HG03520 (cell line): ENCODE data around the gene ARF5.
A peak's percentile ranks its signal among the peaks of the same experiment; 100 is the strongest.
"Not testable (repeated sequence)": the region's sequence is repeated elsewhere in the genome, so short reads cannot be mapped to it uniquely, and the experiment has no call there.

ENCODE experiments used
- ATAC-seq: cut with Tn5 transposase; IDR thresholded peaks from one replicate; pipeline ENCODE4 v1.9.1; 2021; ENCODE audit warnings: mild to moderate bottlenecking, moderate library complexity; ENCODE audit not compliant: unreplicated experiment

ARF5 gene

DNA sequence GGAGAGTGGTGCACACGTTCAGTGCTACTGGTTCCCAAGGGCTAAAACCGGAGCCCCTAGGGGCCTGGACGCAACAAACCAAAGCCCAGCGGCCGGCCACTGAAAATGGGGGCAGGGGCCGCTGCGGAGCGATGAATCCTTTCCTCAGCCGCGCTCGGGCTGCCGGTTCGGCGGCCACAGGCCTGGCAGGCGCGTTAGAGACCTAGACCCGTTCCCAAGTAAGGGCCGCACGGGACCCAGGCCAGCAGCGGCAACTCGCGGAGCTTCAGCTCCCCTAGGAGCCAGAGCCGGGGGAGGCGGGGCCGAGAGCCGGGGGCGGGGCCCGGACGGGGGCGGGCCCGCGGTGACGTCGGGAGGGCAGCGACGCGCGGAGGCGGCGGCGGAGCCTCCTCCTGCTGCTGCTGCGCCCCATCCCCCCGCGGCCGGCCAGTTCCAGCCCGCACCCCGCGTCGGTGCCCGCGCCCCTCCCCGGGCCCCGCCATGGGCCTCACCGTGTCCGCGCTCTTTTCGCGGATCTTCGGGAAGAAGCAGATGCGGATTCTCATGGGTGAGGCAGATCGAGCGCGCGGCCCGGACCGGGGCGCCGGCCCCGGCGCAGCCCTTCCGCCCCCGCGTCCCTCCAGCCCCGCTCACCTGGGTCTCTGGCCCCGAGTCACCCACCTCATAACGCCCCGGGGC lies at the start of gene ARF5:
Gene ARF5, plus strand, starts transcription at position 393 of the 678 bp plus-strand sequence. Its CDS starts 88 bp downstream, at position 481.
- ATAC-seq: peak; percentile 63

DNA sequence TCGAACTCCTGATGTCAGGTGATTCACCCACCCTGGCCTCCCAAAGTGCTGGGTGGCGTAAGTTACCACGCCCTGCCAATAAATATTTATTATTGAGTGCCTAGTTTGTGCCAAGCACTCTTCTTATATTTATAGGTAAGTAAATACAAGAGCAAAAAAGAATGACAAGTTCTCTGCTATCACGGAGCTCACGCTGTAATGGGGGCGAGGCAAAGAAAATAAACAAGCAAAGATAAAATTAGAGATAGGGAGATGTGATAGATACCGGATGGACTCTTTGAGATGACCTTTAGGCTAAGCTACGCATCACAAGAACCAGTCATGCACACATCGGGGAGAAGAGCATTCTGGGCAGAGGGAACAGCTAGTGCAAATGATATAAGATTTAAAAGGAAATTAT lies 49.1 kb upstream of the ARF5 start:
- no peak for ATAC-seq

GRCh38 chr7:127540461-127540860 lies 47.8 kb upstream of the ARF5 start:
- ATAC-seq: not testable (repeated sequence)

- ATAC-seq: no peak
Observed at GRCh38 chr7:127541548-127541947, 46.7 kb upstream of the ARF5 start.

GRCh38 chr7:127546313-127546712 lies 41.9 kb upstream of the ARF5 start:
- ATAC-seq: no peak

GRCh38 chr7:127550247-127550646 lies 38.0 kb upstream of the ARF5 start:
- no peak for ATAC-seq

DNA sequence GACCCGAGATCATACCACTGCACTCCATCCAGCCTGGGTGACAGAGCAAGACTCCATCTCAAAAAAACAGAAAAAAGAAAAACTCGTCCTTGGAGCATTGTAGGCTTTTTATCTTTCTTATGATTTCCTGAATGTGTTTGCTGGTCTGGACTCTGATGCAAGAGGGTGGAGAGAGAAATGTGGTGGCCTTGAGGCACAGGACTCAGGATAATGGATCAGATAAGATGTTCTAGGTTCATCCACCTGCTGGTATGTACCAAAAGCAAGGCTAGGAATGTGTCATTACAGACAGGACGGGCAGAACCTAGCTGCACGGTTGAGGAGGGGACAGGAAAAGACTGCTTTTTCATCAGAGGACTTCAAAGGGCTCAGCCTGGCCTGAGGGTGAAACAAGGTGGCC lies 36.3 kb upstream of the ARF5 start:
- ATAC-seq: no peak

DNA sequence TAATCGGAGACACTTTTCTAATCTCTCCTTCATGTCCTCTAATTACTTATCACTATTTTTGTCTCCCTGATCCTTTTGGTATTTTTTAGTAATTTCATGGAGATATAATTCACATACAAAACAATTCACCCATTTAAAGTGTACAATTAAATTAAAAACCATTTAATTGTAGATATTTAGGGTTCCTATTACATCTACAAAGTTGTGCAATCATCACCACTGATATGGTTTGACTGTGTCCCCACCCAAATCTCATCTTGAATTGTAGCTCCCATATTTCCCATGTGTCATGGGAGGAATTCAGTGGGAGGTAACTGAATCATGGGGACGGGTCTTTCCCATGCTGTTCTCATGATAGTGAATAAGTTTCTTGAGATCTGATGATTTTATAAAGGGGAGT lies 31.8 kb upstream of the ARF5 start:
- no peak for ATAC-seq

- no peak for ATAC-seq
Observed at GRCh38 chr7:127557803-127558202, 30.4 kb upstream of the ARF5 start.

GRCh38 chr7:127566242-127566641 lies 22.0 kb upstream of the ARF5 start:
- no peak for ATAC-seq

- not testable (repeated sequence) for ATAC-seq
Observed at GRCh38 chr7:127568034-127568433, 20.2 kb upstream of the ARF5 start.

DNA sequence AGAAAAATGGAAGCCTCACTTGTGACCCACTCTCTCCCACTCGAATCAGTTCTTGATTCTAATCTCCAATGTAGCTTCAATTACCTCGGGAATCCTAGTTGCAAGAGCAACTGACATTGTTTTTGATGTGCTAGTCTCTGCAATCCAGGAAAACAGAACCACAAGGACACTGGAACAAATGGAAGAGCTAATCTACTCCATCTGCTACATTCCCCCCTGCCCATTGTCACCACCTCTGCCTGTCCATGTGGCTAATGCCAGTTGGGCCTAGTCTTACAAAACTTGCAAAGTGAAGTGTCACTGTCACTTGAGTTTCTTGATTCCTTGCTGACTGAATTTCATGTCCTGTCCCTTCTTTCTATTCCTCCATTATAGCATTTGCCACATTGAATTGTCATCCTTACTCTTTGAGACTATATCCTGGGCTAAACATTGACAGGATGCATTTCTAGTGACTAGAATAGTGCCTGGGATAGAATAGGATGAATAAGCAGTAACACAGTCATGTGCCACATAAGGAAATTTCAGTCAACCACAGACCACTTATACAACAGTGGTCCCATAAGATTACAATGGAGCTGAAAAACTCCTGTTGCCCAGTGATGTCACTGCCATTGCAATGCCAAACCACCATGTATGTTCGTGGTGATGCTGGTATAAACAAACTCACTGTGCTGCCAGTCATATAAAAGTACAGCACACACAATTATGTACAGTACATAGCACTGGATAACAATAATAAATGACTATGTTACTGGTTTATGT lies 16.3 kb upstream of the ARF5 start:
- no peak for ATAC-seq

DNA sequence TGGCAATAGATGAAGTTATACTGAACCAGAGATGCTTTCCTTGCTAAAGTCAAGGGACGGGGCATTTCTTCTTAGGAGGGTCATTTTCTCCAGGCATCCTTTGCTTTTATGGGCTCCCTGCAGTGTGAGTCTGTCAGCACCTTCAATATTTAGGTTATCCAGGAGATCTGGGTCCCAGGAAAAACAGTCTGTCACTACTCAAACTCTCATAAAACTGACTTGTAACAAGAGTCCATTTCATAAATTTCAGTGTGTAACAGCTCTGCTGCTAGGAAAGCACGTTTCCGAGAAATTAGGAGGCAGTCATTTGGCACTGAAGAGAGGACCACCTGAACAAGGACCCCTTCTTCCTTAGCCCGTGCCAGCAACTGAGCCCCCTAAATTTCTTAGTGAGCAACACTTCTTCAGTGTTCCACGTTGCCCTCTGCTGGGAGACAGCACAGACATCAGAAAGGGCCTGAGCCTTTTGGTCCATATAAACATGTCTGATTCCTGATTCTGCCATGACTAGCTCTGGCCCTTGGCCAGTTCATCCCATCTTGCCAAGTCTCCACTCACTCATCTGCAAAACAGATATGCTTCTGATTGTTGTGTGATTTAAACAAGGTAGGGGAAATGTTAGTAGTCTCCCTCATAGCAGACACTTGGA lies 10.1 kb upstream of the ARF5 start:
- ATAC-seq: no peak

- ATAC-seq: no peak
Observed at GRCh38 chr7:127578711-127579275, 9.4 kb upstream of the ARF5 start.

GRCh38 chr7:127580612-127581011 lies 7.6 kb upstream of the ARF5 start:
- no peak for ATAC-seq

GRCh38 chr7:127581716-127582115 lies 6.5 kb upstream of the ARF5 start:
- ATAC-seq: no peak

DNA sequence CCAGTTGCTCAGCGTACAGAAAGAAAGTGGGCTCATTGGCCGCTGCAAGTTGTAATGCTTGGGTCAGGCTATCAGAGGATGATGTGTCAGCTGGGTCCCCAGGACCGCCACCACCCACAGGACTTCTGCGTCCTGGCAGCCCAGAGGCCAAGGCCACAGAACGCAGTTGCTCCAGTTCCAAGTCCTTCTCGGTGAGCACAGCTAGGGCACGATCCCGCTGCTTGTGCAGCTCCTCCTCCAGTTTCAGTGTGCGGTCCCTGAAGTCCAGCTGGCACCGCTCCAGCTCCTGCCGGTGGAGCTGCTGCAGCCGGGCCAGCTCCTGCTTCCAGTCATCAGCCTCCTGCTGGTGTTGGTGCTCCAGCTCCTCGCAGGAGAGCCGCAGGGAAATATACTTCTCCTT lies 5.8 kb upstream of the ARF5 start:
- ATAC-seq: no peak

DNA sequence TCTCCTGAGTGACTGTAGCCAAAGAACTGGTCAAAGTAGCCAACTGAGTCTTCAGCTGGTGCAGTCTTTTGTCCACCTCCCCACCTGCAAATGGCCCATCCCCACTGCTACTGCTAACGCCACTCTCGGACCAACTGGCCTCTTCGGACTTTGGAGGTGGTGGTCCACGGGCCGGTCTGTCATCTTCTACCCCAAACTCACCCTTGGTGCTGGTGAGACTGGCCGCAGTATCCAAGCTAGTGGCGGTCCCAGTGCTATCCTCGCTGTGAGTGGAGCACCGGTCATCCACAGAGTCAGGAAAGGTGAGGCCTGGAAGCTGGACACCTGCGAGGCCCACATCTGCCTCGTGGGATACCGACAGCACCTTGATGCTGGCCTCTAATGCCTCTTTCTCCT lies 3.6 kb upstream of the ARF5 start:
- ATAC-seq: no peak

DNA sequence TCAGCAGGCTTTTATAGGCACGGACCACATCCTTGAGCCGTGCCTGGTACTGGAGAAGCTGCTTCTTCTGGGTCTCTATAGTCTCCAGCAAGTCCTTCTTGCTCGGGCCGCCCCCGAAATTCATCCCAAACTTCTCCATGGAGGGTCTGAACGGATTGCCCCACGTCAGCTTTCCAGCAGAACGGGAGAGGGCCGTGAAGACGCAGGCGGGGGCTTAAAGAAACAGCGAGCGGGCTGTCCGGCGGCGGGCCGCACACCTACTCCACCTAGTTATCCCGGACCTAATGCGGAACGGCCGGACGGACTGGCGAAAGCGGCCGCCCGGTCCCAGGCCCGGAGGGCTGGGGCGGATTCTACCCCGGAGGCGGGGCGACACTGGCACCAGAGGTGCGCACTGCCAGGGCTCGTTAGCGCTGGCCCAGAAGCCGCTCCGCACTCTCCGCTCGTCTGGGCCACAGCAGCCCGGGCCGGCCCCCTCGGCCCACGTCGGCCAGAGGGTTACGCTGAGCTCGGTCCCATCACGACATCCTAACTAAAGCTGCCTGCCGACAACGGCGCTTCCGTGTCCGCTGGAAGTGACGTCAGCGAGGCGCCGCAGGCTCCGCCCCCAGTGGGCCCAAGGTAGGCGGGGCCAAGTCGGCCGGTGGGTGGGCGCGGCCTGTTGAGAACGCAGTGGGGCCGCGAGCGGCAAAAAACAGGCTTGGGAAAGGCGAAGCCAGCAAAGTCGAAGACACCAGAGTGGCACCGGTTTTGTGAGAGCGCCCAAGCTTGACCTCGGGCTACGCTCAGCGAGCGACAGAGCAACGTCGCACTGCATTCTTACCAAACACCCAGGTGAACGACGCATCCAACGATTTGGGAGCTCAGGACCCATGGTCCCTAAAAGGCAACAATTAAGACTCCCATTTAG lies 2.9 kb upstream of the ARF5 start, which contains the start of gene GCC1:
Gene GCC1, minus strand, starts transcription at position 553 of the 910 bp plus-strand sequence. Its CDS starts 414 bp downstream, at position 139.
- ATAC-seq: peak; percentile 77

GRCh38 chr7:127586346-127586745 lies 1.9 kb upstream of the ARF5 start:
- ATAC-seq: no peak

DNA sequence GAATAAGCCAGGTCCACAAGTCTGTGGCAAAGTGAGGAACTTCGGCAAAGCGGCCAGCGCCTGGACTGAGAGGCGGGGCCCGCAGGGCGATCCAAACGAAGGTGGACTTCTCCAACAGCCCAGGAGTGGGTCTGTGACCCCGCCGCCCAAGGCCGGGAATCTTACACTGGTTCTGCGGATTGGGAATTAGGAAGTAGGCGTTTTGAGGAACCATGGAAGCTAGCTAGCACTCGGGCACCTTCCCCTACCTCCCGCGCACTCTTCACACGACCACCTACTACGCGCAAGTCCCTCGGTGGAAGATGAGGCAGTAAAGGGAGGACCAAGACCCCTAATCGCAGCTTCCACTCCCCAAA lies 570 bp upstream of the ARF5 start:
- no peak for ATAC-seq
